T-helper 2 cell treated with Interferon-gamma antibody and Interleukin-4, amounts not matched to agents 5 μg/mL and 100 μg/mL, for 36 hours (primary cell): ENCODE results near the gene GDI2.
"Not testable (repeated sequence)": the region's sequence is repeated elsewhere in the genome, so short reads cannot be mapped to it uniquely, and the experiment has no call there.

Experiments used
- DNase-seq: peaks from one replicate; pipeline ENCODE4 v3.0.0; 2021; ENCODE audit warnings: low spot score
- H3K27ac Mint-ChIP-seq: one replicate; pipeline ENCODE4 v1.8.0; 2021; ENCODE audit warnings: mild to moderate bottlenecking, mixed read lengths
- H3K27me3 Mint-ChIP-seq: one replicate; pipeline ENCODE4 v1.8.0; 2021; ENCODE audit warnings: low read depth, mixed read lengths
- H3K36me3 Mint-ChIP-seq: one replicate; pipeline ENCODE4 v1.8.0; 2021; ENCODE audit warnings: low read depth, mixed read lengths
- H3K4me1 Mint-ChIP-seq: one replicate; pipeline ENCODE4 v1.8.0; 2021; ENCODE audit warnings: low read depth, mixed read lengths
- H3K4me3 Mint-ChIP-seq: one replicate; pipeline ENCODE4 v1.8.0; 2022; ENCODE audit warnings: mild to moderate bottlenecking, moderate library complexity, mixed read lengths
- H3K9me3 Mint-ChIP-seq: one replicate; pipeline ENCODE4 v1.8.0; 2021; ENCODE audit warnings: mixed read lengths

GDI2 gene

DNA sequence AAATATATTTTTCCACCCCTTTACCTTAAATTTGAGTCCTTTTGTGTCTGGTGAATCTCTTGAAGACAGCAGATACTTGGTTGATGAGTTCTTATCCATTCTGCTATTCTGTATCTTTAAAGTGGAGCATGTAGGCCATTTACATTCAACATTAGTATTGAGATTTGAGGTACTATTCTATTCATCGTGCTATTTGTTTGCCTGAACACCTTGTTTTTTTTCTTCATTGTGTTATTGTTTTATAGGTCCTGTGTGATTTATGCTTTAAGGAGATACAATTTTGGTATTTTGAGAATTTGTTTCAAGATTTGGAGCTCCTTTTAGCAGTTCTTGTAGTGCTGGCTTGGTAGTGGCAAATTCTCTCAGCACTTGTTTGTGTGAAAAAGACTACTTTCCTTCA, 29.9 kb downstream of the GDI2 start:
- DNase-seq, result no peak
- Mint-ChIP-seq H3K9me3 (peaks cover 25% of the 10 kb centered on the region), H3K4me1 (peaks cover 23% of the 10 kb centered on the region), H3K36me3 (peaks cover 76% of the 10 kb centered on the region), H3K27me3 (no peaks in the 10 kb centered on the region), H3K27ac (no peak overlapping the region), H3K4me3 (no peak overlapping the region)

DNA sequence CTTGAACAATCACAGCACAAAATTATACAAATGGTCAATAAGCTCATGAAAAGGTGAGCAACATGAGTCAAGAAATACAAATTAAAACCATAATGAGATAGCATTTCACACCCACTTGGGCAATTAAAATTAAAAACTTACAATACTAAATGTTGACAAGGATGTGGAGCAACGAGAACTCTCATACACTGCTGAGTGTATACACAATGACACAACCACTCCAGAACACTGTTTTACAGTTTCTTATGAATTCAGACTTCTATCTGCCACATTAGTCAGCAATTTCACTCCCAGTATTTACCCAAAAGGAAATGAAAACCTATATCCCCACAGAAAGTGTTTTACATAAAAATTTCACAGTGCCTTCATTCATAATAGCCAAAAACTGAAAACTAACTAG, 31.1 kb downstream of the GDI2 start:
- Mint-ChIP-seq H3K27ac (peak overlapping the region; percentile 10), H3K36me3 (peaks cover 79% of the 10 kb centered on the region)

DNA sequence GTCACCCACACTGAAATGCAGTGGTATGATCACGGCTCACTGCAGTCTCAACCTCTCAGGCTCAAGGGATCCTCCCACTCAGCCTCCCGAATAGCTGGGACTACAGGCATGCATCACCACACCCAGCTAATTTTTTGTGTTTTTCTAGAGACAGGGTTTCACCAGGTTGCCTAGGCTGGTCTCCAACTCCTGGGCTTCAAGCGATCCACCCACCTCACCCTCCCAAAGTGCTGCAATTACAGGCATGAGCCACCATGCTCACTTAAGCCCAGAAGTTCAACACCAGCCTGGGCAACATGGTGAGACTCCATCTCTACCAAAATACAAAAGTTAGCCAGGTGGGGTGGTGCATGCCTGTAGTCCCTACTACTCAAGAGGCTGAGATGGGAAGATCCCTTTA, 33.5 kb downstream of the GDI2 start:
- Mint-ChIP-seq H3K36me3 (peaks cover 76% of the 10 kb centered on the region), H3K27ac (no peak overlapping the region), H3K4me3 (no peak overlapping the region), H3K27me3 (no peaks in the 10 kb centered on the region), H3K4me1 (peaks cover 38% of the 10 kb centered on the region), H3K9me3 (peaks cover 24% of the 10 kb centered on the region)
- DNase-seq, result no peak

More for the DNA sequence above, 31.1 kb downstream of the GDI2 start:
- no peak overlapping the region for H3K4me3 Mint-ChIP-seq
- H3K9me3 Mint-ChIP-seq, result peaks cover 25% of the 10 kb centered on the region
- peaks cover 23% of the 10 kb centered on the region for H3K4me1 Mint-ChIP-seq
- H3K27me3 Mint-ChIP-seq, result no peaks in the 10 kb centered on the region
- no peak for DNase-seq

DNA sequence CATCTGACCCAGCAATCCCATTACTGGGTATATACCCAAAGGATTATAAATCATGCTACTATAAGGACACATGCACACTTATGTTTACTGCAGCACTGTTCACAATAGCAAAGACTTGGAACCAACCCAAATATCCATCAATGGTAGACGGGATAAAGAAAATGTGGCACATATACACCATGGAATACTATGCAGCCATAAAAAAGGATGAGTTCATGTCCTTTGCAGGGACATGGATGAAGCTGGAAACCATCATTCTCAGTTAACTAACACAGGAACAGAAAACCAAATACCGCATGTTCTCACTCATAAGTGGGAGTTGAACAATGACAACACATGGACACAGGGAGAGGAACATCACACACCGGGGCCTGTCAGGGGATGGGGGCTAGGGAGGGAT, 35.5 kb downstream of the GDI2 start:
- H3K4me1 Mint-ChIP-seq, result peaks cover 36% of the 10 kb centered on the region
- not testable (repeated sequence) for H3K27me3 Mint-ChIP-seq, H3K9me3 Mint-ChIP-seq, DNase-seq, H3K4me3 Mint-ChIP-seq
- peaks cover 76% of the 10 kb centered on the region for H3K36me3 Mint-ChIP-seq
- H3K27ac Mint-ChIP-seq, result peak overlapping the region; percentile 44

DNA sequence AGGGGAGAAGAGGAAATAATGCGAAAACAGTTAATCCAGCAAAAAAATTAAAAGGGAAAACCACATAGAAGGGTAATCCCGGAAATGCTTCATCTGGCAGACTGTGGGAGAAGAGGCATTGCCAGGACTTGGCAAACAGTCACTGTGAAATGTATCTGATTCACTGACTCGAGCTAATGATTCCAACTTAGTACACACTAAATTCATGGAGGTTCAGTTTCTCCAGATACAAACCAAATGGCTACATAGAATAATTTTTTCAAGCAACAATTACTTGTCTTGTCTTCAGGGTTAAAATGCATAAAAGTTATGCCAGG, 36.4 kb downstream of the GDI2 start:
- DNase-seq, result no peak
- Mint-ChIP-seq H3K9me3 (peaks cover under 1% of the 10 kb centered on the region), H3K36me3 (peaks cover 72% of the 10 kb centered on the region), H3K4me3 (no peak overlapping the region), H3K27ac (no peak overlapping the region), H3K4me1 (peaks cover 32% of the 10 kb centered on the region), H3K27me3 (no peaks in the 10 kb centered on the region)

DNA sequence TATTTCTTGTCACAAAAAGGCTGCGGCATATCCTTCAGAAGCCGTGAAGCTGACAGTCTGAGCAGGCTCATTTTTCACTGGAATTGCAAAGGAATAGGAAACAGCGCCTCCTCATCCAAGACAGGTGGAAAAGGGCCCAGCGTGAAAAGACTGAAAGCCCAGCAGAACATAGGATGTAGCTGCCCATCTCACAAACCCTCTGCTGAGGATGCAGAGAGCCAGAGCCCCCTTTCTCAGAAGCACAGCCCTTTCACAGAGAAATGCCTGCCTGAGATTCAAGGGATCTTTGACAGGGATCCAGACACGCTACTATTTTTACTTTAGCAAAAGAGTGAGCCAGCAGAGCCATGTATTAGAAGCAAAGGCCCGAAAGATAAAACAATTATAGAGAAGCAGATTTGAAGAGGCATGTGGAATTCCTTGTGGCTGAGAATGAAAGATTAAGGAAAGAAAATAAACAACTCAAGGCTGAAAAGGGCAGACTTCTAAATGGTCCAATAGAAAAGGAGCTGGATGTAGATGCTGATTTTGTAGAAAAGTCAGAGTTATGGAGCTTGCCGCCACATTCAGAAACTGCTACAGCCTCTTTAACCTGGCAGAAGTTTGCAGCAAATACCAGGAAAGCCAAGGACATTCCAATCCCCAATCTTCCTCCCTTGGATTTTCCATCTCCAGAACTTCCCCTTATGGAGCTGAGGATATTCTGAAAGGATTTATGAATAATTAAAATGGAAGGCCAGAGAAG, 36.9 kb downstream of the GDI2 start:
- H3K36me3 Mint-ChIP-seq, result peaks cover 77% of the 10 kb centered on the region
- peak overlapping the region; percentile 88 for H3K27ac Mint-ChIP-seq
- peaks cover 30% of the 10 kb centered on the region for H3K4me1 Mint-ChIP-seq

DNA sequence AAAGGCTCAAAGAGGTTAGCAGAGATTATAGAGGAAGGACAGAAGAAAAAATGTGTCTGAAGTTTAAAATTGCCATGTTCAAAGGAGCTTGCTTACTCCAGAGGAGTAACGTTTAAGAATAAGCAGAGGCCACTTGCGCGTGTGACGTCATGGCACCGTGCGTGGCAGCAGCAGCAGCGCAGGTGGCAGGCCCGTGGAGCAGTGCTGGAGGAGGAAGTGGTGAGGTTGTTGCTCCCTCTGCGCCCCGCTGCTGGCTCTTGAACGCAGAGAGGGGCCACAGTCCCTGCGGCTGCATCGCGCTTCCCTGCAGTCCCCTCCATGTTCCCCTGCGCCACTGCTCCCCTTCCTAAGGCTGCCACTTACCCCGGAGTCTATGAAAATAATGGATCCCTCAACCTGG, 37.5 kb downstream of the GDI2 start:
- no peaks in the 10 kb centered on the region for H3K9me3 Mint-ChIP-seq
- DNase-seq, result peak; percentile 61
- H3K27ac Mint-ChIP-seq, result peak overlapping the region; percentile 88
- peak overlapping the region; percentile 69 for H3K4me3 Mint-ChIP-seq
- no peaks in the 10 kb centered on the region for H3K27me3 Mint-ChIP-seq
- peaks cover 74% of the 10 kb centered on the region for H3K36me3 Mint-ChIP-seq
- peaks cover 29% of the 10 kb centered on the region for H3K4me1 Mint-ChIP-seq

More for the DNA sequence above, 36.9 kb downstream of the GDI2 start:
- DNase-seq, result no peak
- H3K9me3 Mint-ChIP-seq, result no peaks in the 10 kb centered on the region
- H3K27me3 Mint-ChIP-seq, result no peaks in the 10 kb centered on the region
- peak overlapping the region; percentile 69 for H3K4me3 Mint-ChIP-seq

DNA sequence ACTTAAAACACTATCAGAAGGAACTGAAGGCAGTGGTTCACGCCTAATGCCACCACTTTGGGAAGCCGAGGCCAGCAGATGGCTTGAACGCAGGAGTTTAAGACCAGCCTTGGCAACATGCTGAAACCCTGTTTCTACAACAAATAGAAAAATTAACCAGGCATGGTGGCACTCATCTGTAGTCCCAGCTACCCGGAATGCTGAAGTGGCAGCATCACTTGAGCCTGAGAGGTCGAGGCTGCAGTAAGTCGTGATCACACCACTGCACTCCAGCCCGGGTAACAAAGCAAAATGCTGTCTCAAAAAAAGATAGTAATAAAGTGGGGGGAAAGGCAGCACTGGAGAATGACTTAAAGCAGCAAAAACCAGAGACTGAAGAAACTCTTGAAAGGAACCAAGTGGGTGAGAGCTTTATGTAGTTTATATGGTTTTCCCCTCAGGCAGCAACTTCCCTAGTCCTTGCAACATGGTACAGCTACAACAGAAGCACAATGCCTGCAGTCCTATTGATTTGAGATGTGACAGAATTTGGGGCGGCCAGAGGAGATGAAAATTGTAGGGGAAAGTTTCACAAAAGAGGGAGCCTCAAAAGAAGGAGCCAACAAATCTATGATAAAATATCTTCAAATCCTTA, 38.1 kb downstream of the GDI2 start:
- H3K9me3 Mint-ChIP-seq, result no peaks in the 10 kb centered on the region
- H3K27me3 Mint-ChIP-seq, result no peaks in the 10 kb centered on the region
- H3K27ac Mint-ChIP-seq, result peak overlapping the region; percentile 88
- peaks cover 27% of the 10 kb centered on the region for H3K4me1 Mint-ChIP-seq
- H3K36me3 Mint-ChIP-seq, result peaks cover 72% of the 10 kb centered on the region
- H3K4me3 Mint-ChIP-seq, result peak overlapping the region; percentile 69
- DNase-seq, result no peak

DNA sequence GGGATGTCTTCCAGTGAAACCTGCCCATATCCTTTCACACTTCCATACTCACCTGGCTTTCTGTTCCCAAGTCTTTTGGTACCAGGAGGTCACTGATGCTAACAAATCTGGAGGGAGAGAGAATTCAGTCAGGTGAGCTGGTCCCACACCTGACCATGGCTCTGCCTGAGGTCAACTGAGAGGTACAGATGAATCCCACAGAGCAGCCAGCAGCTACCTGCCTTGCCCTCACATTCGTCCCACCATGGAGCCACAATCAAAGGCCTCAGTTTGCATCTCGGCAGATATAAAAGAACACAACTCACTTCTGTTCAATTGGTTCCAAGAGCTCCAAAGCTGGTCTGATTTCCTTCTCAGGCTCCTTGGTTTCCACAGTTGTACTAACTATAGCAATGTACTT, 47.0 kb downstream of the GDI2 start:
- Mint-ChIP-seq H3K27me3 (no peaks in the 10 kb centered on the region), H3K36me3 (peaks cover 63% of the 10 kb centered on the region), H3K4me1 (peaks cover 15% of the 10 kb centered on the region), H3K27ac (no peak overlapping the region), H3K9me3 (no peaks in the 10 kb centered on the region), H3K4me3 (no peak overlapping the region)
- no peak for DNase-seq

DNA sequence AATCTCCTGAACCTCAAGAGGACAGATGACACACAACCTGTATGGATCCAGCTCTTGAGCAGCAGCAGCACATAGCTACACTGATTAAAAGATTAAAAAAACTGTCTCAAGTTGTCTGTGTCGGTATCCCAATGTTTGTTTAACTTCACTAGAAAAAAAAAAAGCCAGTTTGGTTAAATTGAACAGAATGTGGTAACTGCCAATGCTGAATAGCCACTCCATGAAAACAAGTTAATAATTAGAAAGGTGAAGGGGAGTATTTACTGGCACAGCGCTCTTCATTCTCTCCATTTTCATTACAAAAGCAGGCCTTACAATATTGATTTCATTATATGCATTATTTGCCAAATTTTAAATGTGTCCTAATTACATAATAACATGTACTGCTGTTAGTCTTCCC, 47.6 kb downstream of the GDI2 start:
- H3K27me3 Mint-ChIP-seq, result no peaks in the 10 kb centered on the region
- H3K4me1 Mint-ChIP-seq, result peaks cover 16% of the 10 kb centered on the region
- peaks cover 66% of the 10 kb centered on the region for H3K36me3 Mint-ChIP-seq
- H3K4me3 Mint-ChIP-seq, result no peak overlapping the region
- no peak for DNase-seq
- no peak overlapping the region for H3K27ac Mint-ChIP-seq
- no peaks in the 10 kb centered on the region for H3K9me3 Mint-ChIP-seq

DNA sequence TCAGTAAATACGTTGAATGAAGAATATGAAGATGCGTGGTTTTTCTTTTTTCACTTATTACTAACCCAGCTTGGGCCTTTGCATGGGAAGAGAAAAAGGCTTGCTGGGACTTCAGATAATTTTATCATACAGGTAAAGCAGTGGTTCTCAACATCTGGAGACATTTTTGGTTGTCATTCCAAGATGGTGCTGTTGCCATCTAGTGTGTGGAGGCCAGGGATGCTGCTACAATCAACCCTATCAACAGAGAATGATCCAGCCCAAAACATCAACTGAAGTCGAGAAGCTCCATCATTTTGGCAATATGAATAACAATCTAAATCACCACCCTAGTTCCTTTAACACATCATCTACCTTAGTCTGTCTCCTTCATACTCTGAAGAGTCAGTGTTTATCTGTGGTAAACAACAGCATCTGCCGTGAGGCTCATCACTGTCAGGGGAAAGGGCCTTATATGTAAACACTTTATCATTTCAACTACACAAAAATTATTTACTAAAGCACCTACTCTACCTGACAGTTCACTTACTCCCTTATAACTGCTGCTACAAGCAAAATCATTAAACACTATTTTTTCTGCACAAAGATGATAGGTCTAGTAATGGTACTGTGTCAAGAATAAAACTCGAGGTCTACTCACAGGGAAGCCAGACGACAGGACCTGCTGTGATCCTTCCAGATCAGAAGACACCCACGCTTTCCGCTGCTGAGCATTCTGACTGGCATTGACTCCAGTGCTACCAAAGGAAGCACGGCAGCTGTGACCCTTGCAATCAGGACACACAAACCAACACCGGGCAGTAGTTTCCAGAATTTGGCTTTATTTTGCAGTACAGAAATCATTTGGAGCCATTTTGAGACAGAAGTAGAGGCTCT, 48.6 kb downstream of the GDI2 start:
- Mint-ChIP-seq H3K9me3 (no peaks in the 10 kb centered on the region), H3K27me3 (no peaks in the 10 kb centered on the region), H3K4me3 (no peak overlapping the region), H3K27ac (peak overlapping the region; percentile 17), H3K36me3 (peaks cover 68% of the 10 kb centered on the region), H3K4me1 (peaks cover 18% of the 10 kb centered on the region)
- no peak for DNase-seq

DNA sequence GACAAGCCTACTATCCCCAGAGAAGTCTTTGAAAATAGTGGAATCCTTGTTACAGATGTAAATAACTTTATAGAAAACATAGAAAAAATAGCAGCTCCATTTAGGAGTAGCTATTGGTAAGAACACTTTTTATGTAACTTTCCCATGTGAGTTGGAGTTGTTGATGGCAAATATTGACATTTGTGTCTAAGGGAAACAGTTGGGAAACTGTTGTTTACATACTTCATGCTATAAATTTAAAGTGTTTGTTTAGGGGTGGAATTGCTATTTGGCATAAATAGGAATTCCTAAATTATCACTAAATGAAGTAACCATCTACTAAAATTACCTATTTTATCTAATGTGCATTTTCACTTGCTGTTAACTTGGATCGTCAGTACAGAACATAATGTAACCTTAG, 50.7 kb downstream of the GDI2 start:
- H3K27ac Mint-ChIP-seq, result peak overlapping the region; percentile 3
- H3K36me3 Mint-ChIP-seq, result peaks cover 71% of the 10 kb centered on the region
- H3K9me3 Mint-ChIP-seq, result no peaks in the 10 kb centered on the region
- peaks cover 20% of the 10 kb centered on the region for H3K4me1 Mint-ChIP-seq
- H3K27me3 Mint-ChIP-seq, result no peaks in the 10 kb centered on the region
- H3K4me3 Mint-ChIP-seq, result no peak overlapping the region
- no peak for DNase-seq

DNA sequence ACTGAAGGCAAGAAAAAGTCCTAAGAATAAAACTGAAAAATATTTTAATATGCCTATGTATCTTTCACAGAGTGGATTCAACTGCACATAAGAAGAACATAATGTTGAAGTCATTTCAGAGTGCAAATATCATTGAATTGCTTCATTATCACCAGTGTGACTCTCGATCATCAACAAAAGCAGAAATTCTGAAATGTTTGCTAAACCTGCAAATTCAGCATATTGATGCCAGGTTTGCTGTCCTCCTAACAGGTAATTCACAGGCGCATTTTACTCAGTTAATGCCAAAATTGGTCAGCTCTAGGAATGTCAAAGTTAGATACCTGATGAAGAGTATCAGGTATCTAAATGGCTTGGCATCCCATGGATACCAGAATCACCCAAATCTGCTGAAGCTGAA, 52.0 kb downstream of the GDI2 start:
- DNase-seq, result no peak
- Mint-ChIP-seq H3K27ac (no peak overlapping the region), H3K4me1 (peaks cover 17% of the 10 kb centered on the region), H3K4me3 (no peak overlapping the region), H3K36me3 (peaks cover 69% of the 10 kb centered on the region), H3K27me3 (no peaks in the 10 kb centered on the region), H3K9me3 (no peaks in the 10 kb centered on the region)

DNA sequence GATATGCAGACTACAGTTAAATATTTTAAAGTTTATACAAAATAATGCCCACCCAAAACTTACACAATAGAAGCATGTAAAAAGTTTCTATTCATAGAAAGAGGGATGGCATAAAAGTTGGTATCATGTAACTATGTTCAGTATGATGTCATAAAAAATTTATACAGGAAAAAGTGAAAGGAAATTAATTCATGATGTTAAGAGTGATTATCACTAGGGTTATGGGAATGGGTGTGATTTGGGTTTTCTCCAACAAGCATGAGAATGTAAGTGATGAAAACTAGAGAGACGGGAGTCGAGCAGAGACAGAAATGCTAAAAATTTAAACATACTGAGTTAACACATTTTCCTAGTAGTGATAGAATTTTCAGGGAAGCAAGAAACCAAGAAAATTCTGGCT, 52.7 kb downstream of the GDI2 start:
- Mint-ChIP-seq H3K27ac (peak overlapping the region; percentile 33), H3K4me1 (peaks cover 14% of the 10 kb centered on the region), H3K4me3 (no peak overlapping the region), H3K27me3 (no peaks in the 10 kb centered on the region), H3K9me3 (no peaks in the 10 kb centered on the region), H3K36me3 (peaks cover 64% of the 10 kb centered on the region)
- DNase-seq, result no peak
